DLD1 (cell line): ENCODE measurements around the gene TAB3.

Source experiments
- in situ Hi-C: cut with HindIII; loops from 2 replicates; pipeline ENCODE4 v1.10.0; 2017; ENCODE audit warnings: low sequenced_read_pairs

Gene TAB3

GRCh38 chrX:30889147-30890140, at the start of gene TAB3:
Gene TAB3, minus strand, starts transcription at chrX:30889254. Its CDS starts 29,666 bp downstream, at chrX:30859588.
- in situ Hi-C loops: no loop called here

DNA sequence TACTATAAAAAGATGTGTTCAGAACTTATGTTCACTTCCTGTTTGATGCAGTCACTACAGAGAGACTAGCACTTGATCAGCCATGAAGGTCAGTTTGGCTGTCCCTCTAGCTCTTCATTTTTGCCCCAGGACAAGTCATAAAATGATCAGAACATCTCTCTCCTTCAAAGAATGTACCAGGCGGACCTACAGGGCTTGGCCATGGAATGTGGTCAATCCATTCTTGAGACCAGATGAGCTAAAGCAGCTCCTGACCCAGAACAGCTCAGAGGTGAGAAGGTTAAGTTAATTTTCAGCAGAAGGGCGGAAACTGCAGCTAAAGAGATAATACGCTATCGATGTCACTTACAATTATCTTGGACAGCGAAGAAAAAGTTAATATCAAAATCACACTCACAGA, 49.2 kb upstream of the TAB3 start:
- in situ Hi-C loops: no loop called here

GRCh38 chrX:30935985-30936384, 46.9 kb upstream of the TAB3 start:
- in situ Hi-C loops: no loop called here

GRCh38 chrX:30931920-30932319, 42.9 kb upstream of the TAB3 start:
- in situ Hi-C loops: no loop called here

DNA sequence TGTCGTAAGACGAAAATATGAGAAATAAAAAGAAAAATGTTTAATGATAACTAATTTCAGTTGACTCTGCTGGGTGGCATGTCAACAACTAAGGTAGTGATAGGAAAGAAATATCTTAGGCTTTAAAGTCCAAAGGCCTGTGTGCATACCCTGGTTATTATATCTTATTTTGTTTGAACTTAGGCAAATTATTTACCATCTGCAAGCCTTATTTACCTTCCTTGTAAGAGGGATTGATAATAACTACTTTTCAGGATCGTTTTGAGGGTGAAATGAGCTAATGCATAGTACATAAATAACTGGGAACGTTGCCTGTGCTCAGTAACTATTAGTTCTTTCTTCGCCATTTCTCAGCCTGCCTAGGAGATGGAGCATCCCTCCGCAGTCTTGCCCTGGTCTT, 41.6 kb upstream of the TAB3 start:
- in situ Hi-C loops: no loop called here

DNA sequence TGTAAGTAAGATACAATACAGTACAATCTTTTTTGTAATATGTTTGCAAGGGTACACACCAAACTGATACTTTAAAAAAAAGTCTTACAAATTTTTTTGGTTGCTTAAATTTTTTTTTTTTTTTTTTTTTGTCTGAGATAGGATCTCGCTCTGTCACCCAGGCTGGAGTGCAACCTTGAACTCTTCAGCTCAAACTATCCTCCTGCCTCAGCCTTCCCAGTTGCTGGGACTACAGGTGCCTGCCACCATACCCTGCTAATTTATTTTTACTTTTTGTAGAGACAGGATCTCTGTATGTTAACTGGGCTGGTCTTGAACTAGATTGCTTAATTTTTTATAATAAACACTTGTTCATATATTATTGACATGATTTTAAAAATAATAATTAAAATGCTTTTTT, 41.1 kb upstream of the TAB3 start:
- in situ Hi-C loops: no loop called here

GRCh38 chrX:30920271-30920670, 31.2 kb upstream of the TAB3 start:
- in situ Hi-C loops: no loop called here

GRCh38 chrX:30918480-30918879, 29.4 kb upstream of the TAB3 start:
- in situ Hi-C loops: no loop called here

DNA sequence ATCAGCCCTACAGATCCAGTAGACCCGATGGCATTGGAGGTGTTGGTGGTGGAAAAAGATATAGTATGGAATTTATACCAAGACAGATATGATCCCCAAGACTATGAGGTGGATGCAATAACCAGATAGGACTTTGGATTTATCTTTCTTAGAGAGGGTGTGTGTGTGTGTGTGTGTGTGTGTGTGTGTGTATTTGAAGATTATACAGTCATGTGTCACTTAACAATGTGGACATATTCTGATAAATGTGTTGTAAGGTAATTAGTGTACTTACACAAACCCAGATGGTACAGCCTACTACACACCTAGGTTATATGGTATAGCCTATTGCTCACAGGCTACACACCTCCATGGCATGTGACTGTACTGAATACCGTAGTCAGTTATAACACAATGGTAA, 24.4 kb upstream of the TAB3 start:
- in situ Hi-C loops: no loop called here

- in situ Hi-C loops: no loop called here
These were observed 21.2 kb upstream of the TAB3 start for GRCh38 chrX:30910124-30910860.

DNA sequence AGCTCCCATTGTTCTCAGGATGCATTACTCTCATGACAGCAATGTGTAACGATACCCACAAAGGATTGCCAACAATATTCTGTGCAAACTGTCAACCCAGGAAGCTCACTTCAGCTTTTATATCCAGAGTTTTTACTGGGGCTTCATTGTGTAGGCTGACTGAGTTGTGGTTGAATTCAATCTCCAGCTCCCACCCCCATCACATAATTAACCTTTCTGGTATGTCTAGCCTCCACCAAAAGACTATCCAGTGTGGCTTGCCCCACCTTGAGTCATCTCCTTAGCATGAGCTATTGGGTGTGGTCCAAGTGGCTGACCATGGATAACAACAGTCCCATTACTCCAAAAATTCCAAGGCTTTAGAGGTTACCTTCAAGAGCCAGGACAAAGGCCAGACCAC, 17.7 kb upstream of the TAB3 start:
- in situ Hi-C loops: no loop called here

- in situ Hi-C loops: no loop called here
These were observed 16.3 kb upstream of the TAB3 start for GRCh38 chrX:30905321-30905720.

GRCh38 chrX:30904632-30905031, 15.6 kb upstream of the TAB3 start:
- in situ Hi-C loops: no loop called here

- in situ Hi-C loops: no loop called here
These were observed 15.1 kb upstream of the TAB3 start for GRCh38 chrX:30904186-30904585.

GRCh38 chrX:30900227-30900626, 11.2 kb upstream of the TAB3 start:
- in situ Hi-C loops: no loop called here

- in situ Hi-C loops: no loop called here
These were observed 9.8 kb upstream of the TAB3 start for GRCh38 chrX:30898886-30899285.

DNA sequence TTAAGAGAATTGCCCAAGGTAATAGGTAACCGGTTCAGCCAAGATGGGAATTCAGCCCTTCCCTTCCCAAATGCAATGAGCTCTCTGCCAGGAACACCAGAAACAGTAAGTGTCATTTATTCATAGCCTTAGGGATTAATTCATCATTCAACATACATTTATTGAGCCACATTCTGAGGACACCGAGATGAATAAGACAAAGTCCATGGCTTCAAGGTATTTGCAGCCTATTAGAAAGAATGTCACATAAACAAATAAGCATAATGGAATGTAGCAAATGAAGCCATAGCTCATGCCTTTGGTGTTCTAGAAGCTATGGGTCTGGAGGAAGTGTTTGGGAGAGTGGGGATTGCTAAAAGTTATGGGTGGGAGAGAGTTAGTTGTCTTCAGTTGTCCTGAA, 6.3 kb upstream of the TAB3 start:
- in situ Hi-C loops: no loop called here

- in situ Hi-C loops: no loop called here
These were observed 4.2 kb upstream of the TAB3 start for GRCh38 chrX:30893206-30893605.

DNA sequence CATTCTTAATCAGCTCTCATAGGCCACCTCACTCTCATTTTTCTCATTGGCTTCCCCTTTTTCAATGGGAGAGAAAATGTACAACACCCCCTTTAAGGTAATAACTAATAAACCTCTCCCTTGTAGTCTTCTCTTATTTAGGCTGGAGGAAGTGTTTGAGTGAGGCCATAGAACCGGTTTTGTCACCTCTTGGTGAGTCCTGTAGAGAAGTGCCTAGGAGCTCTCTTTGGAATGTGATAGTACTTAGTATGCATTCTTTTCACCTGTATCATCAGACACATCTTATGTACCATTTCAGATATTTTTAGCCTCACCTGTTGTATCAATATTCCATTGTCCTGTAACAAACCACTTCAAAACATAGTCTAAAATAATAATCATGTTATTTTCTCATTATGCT, 3.5 kb upstream of the TAB3 start:
- in situ Hi-C loops: no loop called here

GRCh38 chrX:30888526-30889146, 418 bp downstream of the TAB3 start:
- in situ Hi-C loops: no loop called here

GRCh38 chrX:30887721-30888120, 1.3 kb downstream of the TAB3 start:
- in situ Hi-C loops: no loop called here

DNA sequence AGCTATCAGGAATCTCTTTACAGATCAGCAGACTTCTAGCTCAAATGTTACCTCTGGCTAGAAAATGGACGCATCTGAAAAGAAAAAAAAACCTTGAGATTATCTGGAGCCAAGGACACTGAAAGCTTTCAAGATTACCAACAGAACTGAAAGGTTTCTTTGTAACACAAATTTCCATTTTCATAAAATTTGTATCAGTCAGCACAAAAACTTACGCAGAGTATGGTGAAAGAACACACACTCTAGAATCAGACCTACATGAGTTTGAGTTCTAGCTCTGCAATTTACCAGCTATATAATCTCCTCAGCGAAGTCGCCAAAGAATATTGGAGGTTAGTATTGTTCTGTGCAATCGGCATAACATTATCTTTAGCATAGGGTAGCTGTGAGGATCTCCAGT, 1.8 kb downstream of the TAB3 start:
- in situ Hi-C loops: no loop called here
